ENCODE data around the gene NKG7. TPM values are rescaled to one million over a fixed set of nuclear protein-coding genes. Genes with fewer than 3 reads are reported as not detected.

Gene NKG7
- total and polyA plus RNA-seq, 4 donors: 0.38 to 6.7 (median 2.0) TPM

DNA sequence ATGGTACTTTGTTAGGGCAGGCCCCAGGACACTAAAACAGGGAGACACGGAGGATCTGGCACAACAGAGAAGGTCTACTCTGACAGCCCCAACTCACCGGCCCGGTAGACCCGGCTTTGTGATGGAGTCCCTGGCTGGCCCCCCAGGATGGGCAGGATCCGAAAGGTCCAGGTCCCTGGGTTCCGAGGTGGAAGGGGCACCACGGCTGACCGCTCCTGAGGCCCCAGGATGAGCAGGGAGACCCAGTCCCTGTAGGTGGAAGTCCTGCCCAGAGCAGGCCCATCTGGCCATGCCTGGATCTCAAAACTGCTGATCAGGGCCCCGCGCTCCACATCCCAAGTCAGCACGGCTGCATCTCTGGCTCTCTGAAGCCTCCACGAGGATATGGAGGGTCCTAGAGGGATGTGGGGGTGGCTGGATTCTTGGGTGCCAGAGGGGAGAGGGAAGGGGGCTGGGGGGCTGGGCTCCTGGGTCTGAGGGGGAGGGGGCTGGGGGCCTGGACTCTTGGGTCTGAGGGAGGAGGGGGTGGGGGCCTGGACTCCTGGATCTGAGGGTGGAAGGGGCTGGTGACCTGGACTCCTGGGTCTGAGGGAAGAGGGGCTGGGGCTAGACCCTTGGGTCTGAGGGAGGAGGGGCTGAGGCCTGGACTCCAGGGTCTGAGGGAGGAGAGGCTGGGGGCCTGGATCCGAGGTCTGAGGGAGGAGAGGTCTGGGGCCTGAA lies 35.2 kb downstream of the NKG7 start:
- WGBS, 2 donors: 92 to 94% methylated on average over 13 of the region's 13 CpGs
- Histone ChIP-seq H3K36me3 (ENCODE audit: control insufficient read depth in 1 of 2, insufficient read depth in 2 of 2, low read length in 1 of 2) (no peaks in the 10 kb centered on the region), H3K9me3 (ENCODE audit: control insufficient read depth, low read length) (no peaks in the 10 kb centered on the region), H3K4me1 (ENCODE audit: control insufficient read depth in 1 of 2, insufficient read depth in 2 of 2, low read length in 2 of 2) (no peaks in the 10 kb centered on the region), H3K27ac (ENCODE audit: low read depth in 1 of 2, low read length in 2 of 2) (no peak overlapping the region), H3K27me3 (ENCODE audit: control insufficient read depth in 1 of 2, insufficient read depth in 2 of 2, low read length in 1 of 2) (no peaks in the 10 kb centered on the region), H3K4me3 (ENCODE audit: low read length in 2 of 2) (no peak overlapping the region)
- intact Hi-C loops (cut with DNase I): loop anchor here (5.0 to 10.0 kb wide), 4 partner anchors 55 to 348 kb away; partner anchors contain the start of genes C19orf84 (in 2 of the 2) and ZNF175 (in 1 of the 2)
- ATAC-seq (ENCODE audit: low FRiP score): no peak
- DNase-seq: no peak

GRCh38 chr19:51333836-51334460 lies 38.5 kb downstream of the NKG7 start:
- WGBS, 2 donors: 90 to 91% methylated on average over 13 of the region's 13 CpGs
- intact Hi-C loops (cut with DNase I): loop anchor here in 1 of 2 donors (10.0 kb wide), 2 partner anchors 241 to 351 kb away; partner anchors contain the start of gene ZNF175
- H3K4me3 ChIP-seq (ENCODE audit: low read length in 2 of 2): no peak overlapping the region
- peak in 1 of 2 donors; percentile 48 for DNase-seq
- H3K27me3 ChIP-seq (ENCODE audit: control insufficient read depth in 1 of 2, insufficient read depth in 2 of 2, low read length in 1 of 2): no peaks in the 10 kb centered on the region
- no peaks in the 10 kb centered on the region for H3K4me1 ChIP-seq (ENCODE audit: control insufficient read depth in 1 of 2, insufficient read depth in 2 of 2, low read length in 2 of 2)
- H3K27ac ChIP-seq (ENCODE audit: low read depth in 1 of 2, low read length in 2 of 2): no peak overlapping the region
- no peak for ATAC-seq (ENCODE audit: low FRiP score)
- peaks cover 4% of the 10 kb centered on the region for H3K9me3 ChIP-seq (ENCODE audit: control insufficient read depth, low read length)
- H3K36me3 ChIP-seq (ENCODE audit: control insufficient read depth in 1 of 2, insufficient read depth in 2 of 2, low read length in 1 of 2): no peaks in the 10 kb centered on the region

DNA sequence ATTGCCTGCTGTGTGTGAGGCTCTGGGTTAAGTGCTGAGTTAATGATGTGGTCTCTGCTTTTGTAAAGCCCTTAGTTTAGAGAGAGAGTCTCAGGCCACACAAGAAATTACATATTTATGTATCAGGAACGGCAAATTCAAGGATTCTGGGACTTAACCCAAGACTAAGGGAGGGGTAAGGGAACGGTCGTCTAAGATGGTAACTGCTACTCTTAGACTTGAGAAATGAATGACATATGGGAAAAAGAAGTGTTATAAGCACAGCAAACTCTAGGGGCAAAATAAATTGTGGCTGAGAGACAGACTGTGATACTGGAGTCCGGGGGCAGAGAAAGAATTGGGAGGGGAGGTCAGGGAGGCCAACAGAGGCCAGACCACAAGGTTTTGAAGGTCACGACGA lies 40.7 kb downstream of the NKG7 start:
- intact Hi-C loops (cut with DNase I): loop anchor here in 1 of 2 donors (10.0 kb wide), 2 partner anchors 243 to 353 kb away; partner anchors contain the start of gene ZNF175
- no peaks in the 10 kb centered on the region for H3K27me3 ChIP-seq (ENCODE audit: control insufficient read depth in 1 of 2, insufficient read depth in 2 of 2, low read length in 1 of 2)
- DNase-seq: no peak
- no peak for ATAC-seq (ENCODE audit: low FRiP score)
- H3K27ac ChIP-seq (ENCODE audit: low read depth in 1 of 2, low read length in 2 of 2): no peak overlapping the region
- no peaks in the 10 kb centered on the region for H3K36me3 ChIP-seq (ENCODE audit: control insufficient read depth in 1 of 2, insufficient read depth in 2 of 2, low read length in 1 of 2)
- 72 to 85% methylated on average over 6 of the region's 6 CpGs for WGBS, 2 donors
- H3K4me1 ChIP-seq (ENCODE audit: control insufficient read depth in 1 of 2, insufficient read depth in 2 of 2, low read length in 2 of 2): no peaks in the 10 kb centered on the region
- peaks cover 4% of the 10 kb centered on the region for H3K9me3 ChIP-seq (ENCODE audit: control insufficient read depth, low read length)
- H3K4me3 ChIP-seq (ENCODE audit: low read length in 2 of 2): no peak overlapping the region

DNA sequence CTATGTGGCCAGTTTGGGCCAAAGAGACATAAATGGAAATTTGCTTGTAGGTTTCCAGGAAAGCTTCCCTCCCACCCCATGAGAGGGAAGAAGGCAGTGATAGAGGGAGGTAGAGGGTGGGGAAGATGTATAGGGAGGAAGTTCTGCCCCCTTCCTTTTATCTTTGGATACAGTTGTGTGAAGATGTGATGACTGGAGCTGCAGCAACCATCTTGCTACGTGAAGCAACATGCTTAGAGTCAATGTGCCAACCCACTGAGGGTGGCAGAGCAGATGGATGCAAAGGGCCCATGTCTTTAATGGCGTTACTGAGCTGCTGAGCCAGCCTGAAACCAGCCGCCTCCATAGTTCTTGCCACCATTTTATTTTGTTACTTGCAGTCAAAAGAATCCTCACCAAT lies 41.3 kb downstream of the NKG7 start:
- H3K4me1 ChIP-seq (ENCODE audit: control insufficient read depth in 1 of 2, insufficient read depth in 2 of 2, low read length in 2 of 2): no peaks in the 10 kb centered on the region
- intact Hi-C loops (cut with DNase I): loop anchor here in 1 of 2 donors (10.0 kb wide), 2 partner anchors 244 to 354 kb away; partner anchors contain the start of gene ZNF175
- no peaks in the 10 kb centered on the region for H3K36me3 ChIP-seq (ENCODE audit: control insufficient read depth in 1 of 2, insufficient read depth in 2 of 2, low read length in 1 of 2)
- DNase-seq (peak in 1 of 2 donors; percentile 14), ATAC-seq (ENCODE audit: low FRiP score) (no peak)
- WGBS, 2 donors: 79 to 80% methylated on average over 3 of the region's 3 CpGs
- H3K9me3 ChIP-seq (ENCODE audit: control insufficient read depth, low read length): peaks cover 4% of the 10 kb centered on the region
- H3K27me3 ChIP-seq (ENCODE audit: control insufficient read depth in 1 of 2, insufficient read depth in 2 of 2, low read length in 1 of 2): no peaks in the 10 kb centered on the region
- H3K4me3 ChIP-seq (ENCODE audit: low read length in 2 of 2): no peak overlapping the region
- no peak overlapping the region for H3K27ac ChIP-seq (ENCODE audit: low read depth in 1 of 2, low read length in 2 of 2)

GRCh38 chr19:51330366-51330765 lies 42.1 kb downstream of the NKG7 start:
- no peaks in the 10 kb centered on the region for H3K27me3 ChIP-seq (ENCODE audit: control insufficient read depth in 1 of 2, insufficient read depth in 2 of 2, low read length in 1 of 2)

DNA sequence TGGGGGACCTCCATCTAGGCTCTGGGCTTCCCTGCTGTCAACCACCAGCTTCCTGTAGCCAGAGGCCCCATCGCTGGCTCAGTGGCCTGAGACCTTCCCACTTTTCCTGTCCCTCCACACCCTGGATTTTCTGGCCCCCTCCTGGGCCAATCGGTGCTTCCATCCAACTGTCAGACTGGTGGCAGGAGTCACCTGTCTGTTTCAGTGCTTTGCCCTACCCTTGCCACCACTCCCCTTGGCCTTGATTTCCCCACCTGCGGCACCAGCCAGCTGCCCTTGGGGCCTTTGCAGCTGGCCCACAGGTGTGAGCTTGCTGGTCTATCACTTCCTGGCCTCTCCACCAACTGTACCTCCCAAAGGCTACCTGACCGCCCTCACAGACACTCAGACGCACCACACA lies 43.0 kb downstream of the NKG7 start:
- Histone ChIP-seq H3K4me1 (ENCODE audit: control insufficient read depth in 1 of 2, insufficient read depth in 2 of 2, low read length in 2 of 2) (no peaks in the 10 kb centered on the region), H3K36me3 (ENCODE audit: control insufficient read depth in 1 of 2, insufficient read depth in 2 of 2, low read length in 1 of 2) (no peaks in the 10 kb centered on the region), H3K27me3 (ENCODE audit: control insufficient read depth in 1 of 2, insufficient read depth in 2 of 2, low read length in 1 of 2) (no peaks in the 10 kb centered on the region), H3K4me3 (ENCODE audit: low read length in 2 of 2) (no peak overlapping the region), H3K27ac (ENCODE audit: low read depth in 1 of 2, low read length in 2 of 2) (no peak overlapping the region), H3K9me3 (ENCODE audit: control insufficient read depth, low read length) (peaks cover 4% of the 10 kb centered on the region)
- ATAC-seq (ENCODE audit: low FRiP score): no peak
- intact Hi-C loops (cut with DNase I): no loop called here
- DNase-seq: peak in 1 of 2 donors; percentile 61
- WGBS, 2 donors: 89 to 94% methylated on average over 5 of the region's 5 CpGs

More at GRCh38 chr19:51330366-51330765, 42.1 kb downstream of the NKG7 start:
- no peaks in the 10 kb centered on the region for H3K4me1 ChIP-seq (ENCODE audit: control insufficient read depth in 1 of 2, insufficient read depth in 2 of 2, low read length in 2 of 2)
- no peak overlapping the region for H3K27ac ChIP-seq (ENCODE audit: low read depth in 1 of 2, low read length in 2 of 2)
- no peak overlapping the region for H3K4me3 ChIP-seq (ENCODE audit: low read length in 2 of 2)
- 96% methylated on average over 4 of the region's 4 CpGs for WGBS, 2 donors
- intact Hi-C loops (cut with DNase I): loop anchor here in 1 of 2 donors (10.0 kb wide), 2 partner anchors 244 to 354 kb away; partner anchors contain the start of gene ZNF175
- no peaks in the 10 kb centered on the region for H3K36me3 ChIP-seq (ENCODE audit: control insufficient read depth in 1 of 2, insufficient read depth in 2 of 2, low read length in 1 of 2)
- no peak for ATAC-seq (ENCODE audit: low FRiP score)
- no peak for DNase-seq
- H3K9me3 ChIP-seq (ENCODE audit: control insufficient read depth, low read length): peaks cover 4% of the 10 kb centered on the region

GRCh38 chr19:51327066-51328001 lies 45.1 kb downstream of the NKG7 start:
- ATAC-seq (ENCODE audit: low FRiP score): peak; percentile 69
- no peak overlapping the region for H3K4me3 ChIP-seq (ENCODE audit: low read length in 2 of 2)
- no peak overlapping the region for H3K27ac ChIP-seq (ENCODE audit: low read depth in 1 of 2, low read length in 2 of 2)
- peaks cover 4% of the 10 kb centered on the region for H3K9me3 ChIP-seq (ENCODE audit: control insufficient read depth, low read length)
- no peaks in the 10 kb centered on the region for H3K4me1 ChIP-seq (ENCODE audit: control insufficient read depth in 1 of 2, insufficient read depth in 2 of 2, low read length in 2 of 2)
- DNase-seq: peak; percentile 74 to 85
- WGBS, 2 donors: 3% methylated on average over 73 to 75 of the region's 75 CpGs
- intact Hi-C loops (cut with DNase I): no loop called here
- H3K36me3 ChIP-seq (ENCODE audit: control insufficient read depth in 1 of 2, insufficient read depth in 2 of 2, low read length in 1 of 2): no peaks in the 10 kb centered on the region
- H3K27me3 ChIP-seq (ENCODE audit: control insufficient read depth in 1 of 2, insufficient read depth in 2 of 2, low read length in 1 of 2): no peaks in the 10 kb centered on the region

All from aorta (tissue), 5 donors.